DMS153 (cell line): Measurements from ENCODE around the gene OR5AL1.
"Not testable (repeated sequence)": the region's sequence is repeated elsewhere in the genome, so short reads cannot be mapped to it uniquely, and the experiment has no call there.

Experiments
- DNase-seq: peaks from one replicate; lab custom pipeline; 2025; lab: John Stamatoyannopoulos, UW

OR5AL1 gene

GRCh38 chr11:56412396-56412795 is at the start of gene OR5AL1:
Gene OR5AL1 (plus strand): TSS chr11:56412696.
- DNase-seq, result no peak

DNA sequence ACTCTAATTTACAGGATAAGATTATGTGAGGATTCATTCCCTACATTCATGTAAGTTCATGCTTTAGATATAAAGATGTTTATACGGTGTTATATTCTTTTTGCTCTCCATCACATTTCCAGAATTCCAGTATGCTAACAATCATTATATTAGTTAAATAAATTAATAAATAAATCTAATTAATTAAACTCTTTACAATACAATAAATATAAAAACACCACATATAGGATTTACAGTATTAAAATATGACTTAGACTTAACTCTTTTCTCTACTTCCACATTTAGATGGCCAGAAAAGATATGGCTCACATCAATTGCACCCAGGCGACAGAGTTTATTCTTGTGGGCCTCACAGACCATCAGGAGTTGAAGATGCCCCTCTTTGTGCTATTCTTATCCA is 37.2 kb upstream of the OR5AL1 start, which contains the start of gene OR8U1:
TSS of gene OR8U1 (plus strand) at position 301 of the 400 bp plus-strand sequence. CDS start at position 301, 0 bp downstream.
- DNase-seq, result no peak

DNA sequence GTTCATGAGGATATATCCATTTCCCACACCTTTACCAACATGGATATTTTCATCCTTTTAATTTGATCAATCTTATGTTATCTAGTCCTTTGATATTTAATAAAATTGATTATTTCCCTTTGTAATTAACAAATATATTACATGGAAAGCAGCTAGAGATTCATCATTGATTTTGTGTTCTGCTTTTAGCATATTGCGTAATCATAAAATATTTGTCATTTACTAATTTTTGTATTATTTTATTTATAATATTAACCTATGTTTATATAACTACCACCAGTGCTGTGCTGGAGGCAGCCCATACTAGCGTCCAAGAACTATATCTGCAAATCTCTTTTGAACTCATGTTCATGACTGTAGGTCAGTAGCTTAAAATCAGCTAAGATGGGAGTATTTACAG is 32.4 kb upstream of the OR5AL1 start:
- no peak for DNase-seq

DNA sequence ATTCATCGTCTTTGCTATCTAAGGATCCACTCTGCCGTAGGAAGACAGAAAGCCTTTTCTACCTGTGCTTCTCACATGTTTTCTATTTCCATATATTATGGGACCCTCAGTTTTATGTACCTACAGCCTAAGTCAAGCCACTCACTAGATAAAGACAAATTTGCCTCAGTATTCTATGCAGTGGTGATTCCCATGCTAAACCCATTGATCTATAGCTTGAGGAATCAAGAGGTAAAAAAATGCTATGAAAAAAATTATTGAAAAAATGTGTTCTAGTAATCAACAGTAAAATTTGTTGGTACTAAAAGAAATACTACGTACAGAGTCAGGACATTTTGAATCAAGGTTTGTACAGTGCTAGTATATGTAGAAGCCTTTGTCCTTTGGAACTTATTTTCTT is 18.1 kb upstream of the OR5AL1 start:
- DNase-seq, result no peak

GRCh38 chr11:56396047-56396446 is 16.4 kb upstream of the OR5AL1 start:
- DNase-seq, result no peak

- not testable (repeated sequence) for DNase-seq
Measured at GRCh38 chr11:56401858-56402461, 10.5 kb upstream of the OR5AL1 start.

DNA sequence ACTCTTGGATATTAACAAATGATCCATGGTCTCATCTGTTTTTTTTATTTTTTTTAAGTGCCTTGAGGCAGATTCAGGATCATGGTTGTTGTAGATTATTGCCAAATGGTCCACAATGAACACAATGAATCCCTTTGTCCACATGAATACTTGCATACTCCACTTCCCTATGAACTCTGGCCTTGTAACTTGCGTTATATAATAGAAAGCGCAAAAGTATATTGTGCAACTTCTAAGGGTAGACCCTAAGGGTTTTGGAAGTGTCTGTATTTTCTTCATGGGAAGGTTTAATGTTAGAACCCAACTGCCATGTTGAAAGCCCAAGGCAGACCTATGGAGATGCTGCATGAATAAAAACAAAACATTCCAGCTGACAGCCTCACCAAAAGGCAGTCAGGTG is 8.1 kb upstream of the OR5AL1 start:
- no peak for DNase-seq

- DNase-seq, result no peak
Measured at GRCh38 chr11:56410801-56411200, 1.7 kb upstream of the OR5AL1 start.

- DNase-seq, result no peak
Measured at GRCh38 chr11:56453521-56453920, 41.0 kb downstream of the OR5AL1 start.

- DNase-seq, result no peak
Measured at GRCh38 chr11:56457076-56457475, 44.6 kb downstream of the OR5AL1 start.
